Glutamatergic neuron (in vitro differentiated cells): ENCODE data around the gene CKS2. TPM values are rescaled to one million over a fixed set of nuclear protein-coding genes. Genes with fewer than 3 reads are reported as not detected.

Experiments used
- DNase-seq: peaks from one replicate; pipeline ENCODE4 v3.0.0; 2022
- H3K27ac Mint-ChIP-seq: one replicate; pipeline ENCODE4 v1.8.0; 2020; ENCODE audit warnings: mild to moderate bottlenecking, mixed read lengths, inconsistent platforms; ENCODE audit not compliant: unreplicated experiment
- H3K27me3 Mint-ChIP-seq: one replicate; pipeline ENCODE4 v1.8.0; 2020; ENCODE audit warnings: mild to moderate bottlenecking, moderate library complexity, mixed read lengths, inconsistent platforms; ENCODE audit not compliant: unreplicated experiment
- H3K36me3 Mint-ChIP-seq: one replicate; pipeline ENCODE4 v1.8.0; 2020; ENCODE audit warnings: mild to moderate bottlenecking, mixed read lengths, inconsistent platforms; ENCODE audit not compliant: unreplicated experiment
- H3K4me1 Mint-ChIP-seq: one replicate; pipeline ENCODE4 v1.8.0; 2020; ENCODE audit warnings: mild to moderate bottlenecking, low read depth, mixed read lengths, inconsistent platforms; ENCODE audit not compliant: unreplicated experiment
- H3K4me3 Mint-ChIP-seq: one replicate; pipeline ENCODE4 v1.8.0; 2020; ENCODE audit warnings: mild to moderate bottlenecking, mixed read lengths, inconsistent platforms; ENCODE audit not compliant: unreplicated experiment
- H3K9me3 Mint-ChIP-seq: one replicate; pipeline ENCODE4 v1.8.0; 2020; ENCODE audit warnings: mild to moderate bottlenecking, moderate library complexity, mixed read lengths, inconsistent platforms; ENCODE audit not compliant: unreplicated experiment
- total RNA-seq: library from RNA; stranded (reverse); fragmentation: NEBNext Ultra II Directional; extraction: Animal tissue kit (Norgen Biotek cat#: 25700); gene quantifications from one replicate; pipeline ENCODE4 v1.2.1, GENCODE V29; 2021; ENCODE audit not compliant: unreplicated experiment
- TF ChIP-seq, protein P1 (sequence below): fragments of 200-600 bp; sonication (generic); IDR thresholded peaks from one replicate; pipeline ENCODE4 v1.5.0; 2021; ENCODE audit not compliant: partially characterized antibody, unreplicated experiment

CKS2 gene
- total RNA-seq, 1 donor from 2014 or later = 48.7 TPM

DNA sequence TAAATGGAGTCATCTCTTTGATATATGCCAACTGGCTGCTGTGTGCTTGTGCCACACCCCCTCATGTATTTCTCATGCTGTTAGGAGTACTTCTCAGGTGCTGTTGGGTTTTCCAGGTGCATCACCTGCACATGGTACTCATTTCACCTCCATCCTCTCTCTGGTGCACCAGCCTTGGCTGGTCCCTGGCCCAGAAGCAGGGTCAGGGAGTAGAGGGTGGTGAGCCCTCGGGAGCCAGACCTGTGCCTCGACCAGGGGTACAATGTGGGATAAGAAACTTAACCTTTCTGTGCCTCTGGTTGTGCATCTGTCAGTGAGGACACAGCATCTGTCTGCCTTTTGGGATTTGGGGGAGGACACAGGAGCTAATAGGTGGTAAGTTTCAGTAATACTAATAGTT, 45.8 kb downstream of the CKS2 start:
- DNase-seq = no peak
- no peak overlapping the region for H3K4me3 Mint-ChIP-seq
- peaks cover 11% of the 10 kb centered on the region for H3K36me3 Mint-ChIP-seq
- no peak overlapping the region for H3K27ac Mint-ChIP-seq
- H3K4me1 Mint-ChIP-seq = peaks cover 15% of the 10 kb centered on the region
- H3K27me3 Mint-ChIP-seq = peaks cover 4% of the 10 kb centered on the region
- TF ChIP-seq, protein P1, sequence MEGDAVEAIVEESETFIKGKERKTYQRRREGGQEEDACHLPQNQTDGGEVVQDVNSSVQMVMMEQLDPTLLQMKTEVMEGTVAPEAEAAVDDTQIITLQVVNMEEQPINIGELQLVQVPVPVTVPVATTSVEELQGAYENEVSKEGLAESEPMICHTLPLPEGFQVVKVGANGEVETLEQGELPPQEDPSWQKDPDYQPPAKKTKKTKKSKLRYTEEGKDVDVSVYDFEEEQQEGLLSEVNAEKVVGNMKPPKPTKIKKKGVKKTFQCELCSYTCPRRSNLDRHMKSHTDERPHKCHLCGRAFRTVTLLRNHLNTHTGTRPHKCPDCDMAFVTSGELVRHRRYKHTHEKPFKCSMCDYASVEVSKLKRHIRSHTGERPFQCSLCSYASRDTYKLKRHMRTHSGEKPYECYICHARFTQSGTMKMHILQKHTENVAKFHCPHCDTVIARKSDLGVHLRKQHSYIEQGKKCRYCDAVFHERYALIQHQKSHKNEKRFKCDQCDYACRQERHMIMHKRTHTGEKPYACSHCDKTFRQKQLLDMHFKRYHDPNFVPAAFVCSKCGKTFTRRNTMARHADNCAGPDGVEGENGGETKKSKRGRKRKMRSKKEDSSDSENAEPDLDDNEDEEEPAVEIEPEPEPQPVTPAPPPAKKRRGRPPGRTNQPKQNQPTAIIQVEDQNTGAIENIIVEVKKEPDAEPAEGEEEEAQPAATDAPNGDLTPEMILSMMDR = no peak
- peaks cover 4% of the 10 kb centered on the region for H3K9me3 Mint-ChIP-seq

- DNase-seq = no peak
- Mint-ChIP-seq H3K9me3 (peaks cover 4% of the 10 kb centered on the region), H3K4me1 (peaks cover 15% of the 10 kb centered on the region), H3K27ac (no peak overlapping the region), H3K4me3 (no peak overlapping the region), H3K27me3 (peaks cover 4% of the 10 kb centered on the region), H3K36me3 (peaks cover 11% of the 10 kb centered on the region)
- TF ChIP-seq, protein P1 = no peak
Measured at GRCh38 chr9:89357331-89358197, 46.6 kb downstream of the CKS2 start.

GRCh38 chr9:89358376-89358916, 47.5 kb downstream of the CKS2 start:
- peaks cover 5% of the 10 kb centered on the region for H3K27me3 Mint-ChIP-seq
- peaks cover 15% of the 10 kb centered on the region for H3K4me1 Mint-ChIP-seq
- H3K36me3 Mint-ChIP-seq = peaks cover 11% of the 10 kb centered on the region
- H3K9me3 Mint-ChIP-seq = peaks cover 6% of the 10 kb centered on the region
- H3K4me3 Mint-ChIP-seq = no peak overlapping the region
- no peak for DNase-seq
- TF ChIP-seq, protein P1 = no peak
- no peak overlapping the region for H3K27ac Mint-ChIP-seq

DNA sequence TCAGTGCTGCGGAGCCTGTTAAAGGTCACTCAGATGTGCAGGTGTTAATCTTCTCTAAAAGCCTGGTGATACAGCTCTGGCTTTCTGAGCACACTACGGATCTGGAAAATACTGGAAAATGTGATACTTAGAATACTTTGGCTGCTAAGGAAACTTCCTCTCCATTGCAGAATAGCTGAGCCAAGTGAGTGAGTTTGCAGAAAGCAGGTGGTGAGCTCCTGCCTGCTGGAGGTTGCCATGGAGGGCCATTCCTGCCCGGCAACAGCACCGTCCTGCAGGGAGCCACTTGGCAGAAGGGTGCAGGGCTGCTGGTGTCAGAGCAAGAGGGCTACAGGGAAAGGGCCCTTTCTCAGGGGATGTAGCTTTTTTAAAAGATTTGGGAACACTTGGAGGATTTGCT, 48.0 kb downstream of the CKS2 start:
- Mint-ChIP-seq H3K4me1 (peaks cover 15% of the 10 kb centered on the region), H3K9me3 (peaks cover 6% of the 10 kb centered on the region), H3K27me3 (peaks cover 5% of the 10 kb centered on the region), H3K4me3 (no peak overlapping the region), H3K36me3 (peaks cover 11% of the 10 kb centered on the region), H3K27ac (no peak overlapping the region)
- TF ChIP-seq, protein P1 = no peak
- DNase-seq = no peak

- peaks cover 9% of the 10 kb centered on the region for H3K9me3 Mint-ChIP-seq
- peaks cover 5% of the 10 kb centered on the region for H3K27me3 Mint-ChIP-seq
- TF ChIP-seq, protein P1 = no peak
- no peak overlapping the region for H3K27ac Mint-ChIP-seq
- no peak for DNase-seq
- peaks cover 11% of the 10 kb centered on the region for H3K36me3 Mint-ChIP-seq
- peaks cover 22% of the 10 kb centered on the region for H3K4me1 Mint-ChIP-seq
- H3K4me3 Mint-ChIP-seq = no peak overlapping the region
Measured at GRCh38 chr9:89359751-89360261, 48.8 kb downstream of the CKS2 start.
